ENCODE data around the gene ARPC4.

The ARPC4 gene

DNA sequence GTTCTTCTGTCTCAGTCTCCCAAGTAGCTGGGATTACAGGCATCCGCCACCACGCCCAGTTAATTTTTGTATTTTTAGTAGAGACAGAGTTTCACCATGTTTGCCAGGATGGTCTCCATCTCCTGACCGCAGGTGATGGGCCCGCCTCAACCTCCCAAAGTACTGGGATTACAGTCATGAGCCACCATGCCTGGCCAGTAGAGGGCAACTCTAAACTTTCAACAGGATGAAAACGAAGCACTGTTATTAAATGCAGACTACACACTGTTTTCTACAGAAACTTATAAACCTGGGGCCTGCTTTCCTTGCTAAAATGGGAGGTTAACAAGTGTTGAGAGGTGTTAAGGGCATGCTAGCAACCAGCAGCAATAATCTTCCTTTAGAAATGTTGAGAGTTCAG lies 7.6 kb downstream of the ARPC4 start:
- no peak overlapping the region for H3K9ac ChIP-seq (ENCODE audit: low read length)
- peaks cover 63% of the 10 kb centered on the region for H3K36me3 ChIP-seq (ENCODE audit: control insufficient read depth, low read depth, low read length)
- H3K4me3 ChIP-seq (ENCODE audit: low read length), result no peak overlapping the region
- no peak overlapping the region for H3K27ac ChIP-seq (ENCODE audit: low read length)
- no peaks in the 10 kb centered on the region for H3K9me3 ChIP-seq (ENCODE audit: control insufficient read depth, low read depth, low read length)
- no peaks in the 10 kb centered on the region for H3K4me1 ChIP-seq (ENCODE audit: control insufficient read depth, low read depth, low read length)
- no peaks in the 10 kb centered on the region for H3K27me3 ChIP-seq (ENCODE audit: control insufficient read depth, insufficient read depth, low read length)

DNA sequence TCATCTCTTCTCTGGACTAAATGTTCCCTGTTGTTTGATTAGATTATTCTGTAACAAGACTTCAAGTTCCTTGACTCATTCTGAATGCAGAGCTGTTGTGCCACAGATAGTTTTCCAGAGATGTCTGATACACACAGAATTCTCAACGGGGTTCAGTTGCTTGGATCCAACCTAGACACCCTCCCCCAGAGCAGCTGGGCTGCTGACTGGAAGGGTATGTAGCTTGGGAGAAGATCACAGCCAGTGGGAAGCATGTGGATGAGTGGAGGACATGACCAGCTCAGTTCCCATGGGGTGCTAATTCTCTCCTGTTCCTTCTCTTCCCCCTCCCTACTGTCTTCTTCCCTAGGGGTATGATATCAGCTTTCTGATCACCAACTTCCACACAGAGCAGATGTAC lies 10.6 kb downstream of the ARPC4 start:
- H3K36me3 ChIP-seq (ENCODE audit: control insufficient read depth, low read depth, low read length), result peaks cover 54% of the 10 kb centered on the region
- H3K4me3 ChIP-seq (ENCODE audit: low read length), result no peak overlapping the region
- H3K9ac ChIP-seq (ENCODE audit: low read length), result no peak overlapping the region
- H3K4me1 ChIP-seq (ENCODE audit: control insufficient read depth, low read depth, low read length), result no peaks in the 10 kb centered on the region
- H3K27me3 ChIP-seq (ENCODE audit: control insufficient read depth, insufficient read depth, low read length), result no peaks in the 10 kb centered on the region
- H3K27ac ChIP-seq (ENCODE audit: low read length), result no peak overlapping the region
- no peaks in the 10 kb centered on the region for H3K9me3 ChIP-seq (ENCODE audit: control insufficient read depth, low read depth, low read length)

DNA sequence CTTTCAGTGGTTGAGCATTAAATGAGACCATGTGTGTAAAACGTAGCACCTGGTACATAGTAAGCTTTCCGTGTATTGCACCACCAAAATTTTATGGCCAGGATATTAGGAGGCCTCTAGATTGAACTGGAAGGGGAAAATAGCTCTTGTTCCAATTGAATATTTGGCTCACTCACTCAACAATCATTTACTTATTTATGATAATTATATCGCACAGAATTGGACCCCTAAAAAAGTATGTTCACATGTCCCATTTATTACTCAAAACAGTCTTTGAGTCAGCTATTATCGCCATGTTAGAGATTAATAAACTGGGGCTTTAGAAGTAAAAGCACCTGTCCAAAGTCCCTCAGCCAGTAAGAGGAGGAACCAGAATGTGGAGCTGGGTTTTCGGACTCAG lies 12.1 kb downstream of the ARPC4 start:
- peaks cover 6% of the 10 kb centered on the region for H3K4me1 ChIP-seq (ENCODE audit: control insufficient read depth, low read depth, low read length)
- no peak overlapping the region for H3K27ac ChIP-seq (ENCODE audit: low read length)
- H3K27me3 ChIP-seq (ENCODE audit: control insufficient read depth, insufficient read depth, low read length), result no peaks in the 10 kb centered on the region
- H3K9ac ChIP-seq (ENCODE audit: low read length), result no peak overlapping the region
- peaks cover 41% of the 10 kb centered on the region for H3K36me3 ChIP-seq (ENCODE audit: control insufficient read depth, low read depth, low read length)
- no peak overlapping the region for H3K4me3 ChIP-seq (ENCODE audit: low read length)
- H3K9me3 ChIP-seq (ENCODE audit: control insufficient read depth, low read depth, low read length), result no peaks in the 10 kb centered on the region

DNA sequence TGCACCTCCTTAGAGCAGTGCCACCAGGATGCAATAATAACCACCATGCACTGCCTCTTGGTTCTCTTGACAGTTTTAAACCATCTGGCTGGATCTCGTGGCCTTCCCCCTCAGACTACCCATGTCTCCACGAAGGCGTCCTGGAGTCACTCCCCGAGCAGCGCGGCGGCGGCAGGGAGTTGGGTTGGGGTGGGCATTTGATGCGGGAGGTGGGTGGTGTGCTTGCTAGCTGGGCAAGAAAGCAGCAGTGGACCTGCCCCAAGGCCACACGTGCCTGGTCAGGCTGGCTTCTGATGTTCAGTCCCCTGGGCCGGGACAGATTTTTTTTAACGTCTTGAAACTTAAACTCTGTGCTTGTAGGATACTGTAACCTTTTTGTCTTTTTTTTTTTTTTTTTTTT lies 13.3 kb downstream of the ARPC4 start:
- H3K27me3 ChIP-seq (ENCODE audit: control insufficient read depth, insufficient read depth, low read length), result peaks cover 7% of the 10 kb centered on the region
- no peaks in the 10 kb centered on the region for H3K9me3 ChIP-seq (ENCODE audit: control insufficient read depth, low read depth, low read length)
- no peak overlapping the region for H3K27ac ChIP-seq (ENCODE audit: low read length)
- no peak overlapping the region for H3K4me3 ChIP-seq (ENCODE audit: low read length)
- peaks cover 36% of the 10 kb centered on the region for H3K36me3 ChIP-seq (ENCODE audit: control insufficient read depth, low read depth, low read length)
- H3K4me1 ChIP-seq (ENCODE audit: control insufficient read depth, low read depth, low read length), result peaks cover 9% of the 10 kb centered on the region
- H3K9ac ChIP-seq (ENCODE audit: low read length), result no peak overlapping the region

DNA sequence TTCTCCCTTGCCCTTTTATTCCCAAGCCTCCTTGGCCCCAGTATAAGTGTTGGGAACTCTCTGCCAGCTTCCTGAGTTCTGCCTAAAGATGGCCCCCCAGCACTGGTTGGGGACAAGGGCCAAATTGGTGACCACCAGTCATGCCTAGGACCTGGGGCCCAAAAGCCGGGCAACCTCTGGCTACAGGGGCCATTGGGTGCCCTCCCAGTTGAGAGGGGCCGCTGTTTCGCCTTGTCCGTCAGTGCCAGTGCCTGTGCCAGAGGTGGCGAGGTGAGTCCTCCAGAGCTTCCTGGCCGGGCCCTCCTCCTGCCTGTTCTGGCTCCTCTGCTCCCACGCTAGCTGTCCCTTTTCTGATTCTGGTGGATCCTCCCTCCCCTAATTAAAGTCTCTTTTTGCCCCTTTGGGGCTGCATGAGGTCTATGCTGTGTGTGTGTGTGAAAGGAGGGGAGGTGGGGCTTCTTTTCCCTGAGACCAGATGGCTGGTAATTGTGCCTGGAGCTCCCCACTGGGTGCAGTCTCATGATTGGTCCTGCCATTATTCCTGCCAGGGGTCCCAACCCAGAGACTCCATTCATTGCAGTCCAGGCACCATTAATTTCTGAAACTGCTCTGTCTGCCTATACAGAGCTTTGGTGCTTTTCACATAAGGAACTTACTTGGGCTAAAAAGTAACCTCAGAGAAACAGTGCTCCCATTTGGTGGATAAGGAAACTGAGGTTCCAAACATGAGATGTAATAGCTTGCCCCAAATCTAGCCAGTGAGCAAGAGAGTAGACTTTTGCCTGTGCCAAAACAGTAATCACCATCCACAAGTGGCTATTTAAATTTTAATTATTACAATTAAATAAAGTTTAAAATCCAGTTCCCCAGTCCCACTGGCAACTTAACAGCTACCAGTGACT lies 14.1 kb downstream of the ARPC4 start:
- H3K9ac ChIP-seq (ENCODE audit: low read length), result no peak overlapping the region
- H3K27ac ChIP-seq (ENCODE audit: low read length), result no peak overlapping the region
- peaks cover 30% of the 10 kb centered on the region for H3K36me3 ChIP-seq (ENCODE audit: control insufficient read depth, low read depth, low read length)

DNA sequence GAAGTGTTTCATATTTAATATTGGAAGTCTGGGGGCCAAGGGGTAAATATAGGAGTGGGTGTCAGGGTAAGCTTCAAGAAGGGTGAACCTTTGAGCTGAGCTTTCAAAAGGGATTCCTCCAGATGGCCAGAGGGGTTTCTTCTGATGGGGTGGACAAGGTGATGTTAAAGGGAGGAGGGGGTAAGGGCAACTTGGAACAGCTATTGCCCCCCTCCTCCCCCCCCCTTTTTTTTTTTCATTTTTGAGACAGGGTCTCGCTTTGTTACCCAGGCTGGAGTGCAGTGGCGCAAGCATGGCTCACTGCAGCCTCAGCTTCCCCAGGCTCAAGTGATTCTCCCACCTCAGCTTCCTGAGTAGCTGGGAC lies 15.1 kb downstream of the ARPC4 start:
- H3K27ac ChIP-seq (ENCODE audit: low read length), result no peak overlapping the region
- no peak overlapping the region for H3K9ac ChIP-seq (ENCODE audit: low read length)

More for the DNA sequence above, 14.1 kb downstream of the ARPC4 start:
- Histone ChIP-seq H3K4me3 (ENCODE audit: low read length) (no peak overlapping the region), H3K27me3 (ENCODE audit: control insufficient read depth, insufficient read depth, low read length) (peaks cover 13% of the 10 kb centered on the region), H3K9me3 (ENCODE audit: control insufficient read depth, low read depth, low read length) (no peaks in the 10 kb centered on the region), H3K4me1 (ENCODE audit: control insufficient read depth, low read depth, low read length) (peaks cover 9% of the 10 kb centered on the region)

DNA sequence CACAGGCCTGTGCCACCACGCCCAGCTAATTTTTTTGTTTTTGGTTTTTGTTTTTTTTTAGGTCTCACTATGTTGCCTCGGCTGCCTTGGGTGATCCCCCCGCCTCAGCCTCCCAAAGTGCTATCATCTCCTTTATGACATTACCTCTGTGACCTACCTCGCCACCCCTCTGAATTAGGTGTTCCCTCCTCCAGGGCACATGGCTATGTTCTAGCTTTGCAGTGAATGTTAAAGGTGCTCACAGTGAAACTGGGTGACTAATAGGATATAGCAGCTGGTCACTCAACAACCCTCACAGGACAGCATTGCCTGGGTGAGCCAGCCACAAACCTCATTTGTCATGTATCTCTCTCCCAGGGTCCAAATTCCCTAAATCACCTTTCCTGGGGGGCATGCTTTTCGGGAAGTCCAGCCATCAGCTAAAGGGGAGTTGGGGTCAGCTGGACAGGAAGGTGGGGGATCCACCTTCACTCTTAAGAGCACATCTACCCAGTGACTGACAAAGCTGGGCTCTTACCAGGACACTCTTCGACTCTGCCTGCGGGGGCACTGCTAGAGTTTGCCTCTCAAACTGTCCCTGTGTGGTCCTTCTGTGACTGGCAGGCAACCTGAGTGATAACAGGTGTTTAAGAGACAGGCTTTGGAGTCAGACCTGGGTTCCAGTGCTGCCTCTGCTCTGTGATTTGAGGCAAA lies 15.6 kb downstream of the ARPC4 start:
- H3K9me3 ChIP-seq (ENCODE audit: control insufficient read depth, low read depth, low read length), result no peaks in the 10 kb centered on the region
- peaks cover 13% of the 10 kb centered on the region for H3K27me3 ChIP-seq (ENCODE audit: control insufficient read depth, insufficient read depth, low read length)
- peaks cover 9% of the 10 kb centered on the region for H3K4me1 ChIP-seq (ENCODE audit: control insufficient read depth, low read depth, low read length)
- H3K27ac ChIP-seq (ENCODE audit: low read length), result no peak overlapping the region
- peaks cover 26% of the 10 kb centered on the region for H3K36me3 ChIP-seq (ENCODE audit: control insufficient read depth, low read depth, low read length)
- H3K9ac ChIP-seq (ENCODE audit: low read length), result no peak overlapping the region
- H3K4me3 ChIP-seq (ENCODE audit: low read length), result no peak overlapping the region

More for the DNA sequence above, 15.1 kb downstream of the ARPC4 start:
- no peaks in the 10 kb centered on the region for H3K9me3 ChIP-seq (ENCODE audit: control insufficient read depth, low read depth, low read length)
- peaks cover 30% of the 10 kb centered on the region for H3K36me3 ChIP-seq (ENCODE audit: control insufficient read depth, low read depth, low read length)
- no peak overlapping the region for H3K4me3 ChIP-seq (ENCODE audit: low read length)
- peaks cover 9% of the 10 kb centered on the region for H3K4me1 ChIP-seq (ENCODE audit: control insufficient read depth, low read depth, low read length)
- peaks cover 13% of the 10 kb centered on the region for H3K27me3 ChIP-seq (ENCODE audit: control insufficient read depth, insufficient read depth, low read length)

DNA sequence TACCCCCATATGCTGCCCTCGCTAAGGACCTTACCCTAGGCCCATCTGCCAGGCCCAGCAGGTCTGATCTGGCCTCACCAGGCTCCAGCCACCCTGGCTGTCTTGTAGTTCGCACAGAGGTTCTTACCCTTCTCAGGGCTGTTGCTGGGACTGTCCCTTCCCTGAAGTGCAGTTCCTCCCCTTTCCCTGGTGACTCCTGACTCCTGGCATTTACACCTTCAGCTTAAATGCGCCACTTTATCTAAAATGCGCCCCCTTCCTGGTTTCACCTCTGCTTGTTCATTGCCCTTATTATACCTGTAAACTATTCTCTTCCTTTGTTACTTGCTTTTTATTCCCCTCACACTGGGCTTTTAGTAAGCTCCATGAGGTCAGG lies 16.3 kb downstream of the ARPC4 start:
- Histone ChIP-seq H3K27me3 (ENCODE audit: control insufficient read depth, insufficient read depth, low read length) (peaks cover 13% of the 10 kb centered on the region), H3K9ac (ENCODE audit: low read length) (peak overlapping the region; percentile 36), H3K9me3 (ENCODE audit: control insufficient read depth, low read depth, low read length) (no peaks in the 10 kb centered on the region), H3K36me3 (ENCODE audit: control insufficient read depth, low read depth, low read length) (peaks cover 19% of the 10 kb centered on the region), H3K4me1 (ENCODE audit: control insufficient read depth, low read depth, low read length) (peaks cover 9% of the 10 kb centered on the region), H3K4me3 (ENCODE audit: low read length) (peak overlapping the region; percentile 71), H3K27ac (ENCODE audit: low read length) (no peak overlapping the region)

DNA sequence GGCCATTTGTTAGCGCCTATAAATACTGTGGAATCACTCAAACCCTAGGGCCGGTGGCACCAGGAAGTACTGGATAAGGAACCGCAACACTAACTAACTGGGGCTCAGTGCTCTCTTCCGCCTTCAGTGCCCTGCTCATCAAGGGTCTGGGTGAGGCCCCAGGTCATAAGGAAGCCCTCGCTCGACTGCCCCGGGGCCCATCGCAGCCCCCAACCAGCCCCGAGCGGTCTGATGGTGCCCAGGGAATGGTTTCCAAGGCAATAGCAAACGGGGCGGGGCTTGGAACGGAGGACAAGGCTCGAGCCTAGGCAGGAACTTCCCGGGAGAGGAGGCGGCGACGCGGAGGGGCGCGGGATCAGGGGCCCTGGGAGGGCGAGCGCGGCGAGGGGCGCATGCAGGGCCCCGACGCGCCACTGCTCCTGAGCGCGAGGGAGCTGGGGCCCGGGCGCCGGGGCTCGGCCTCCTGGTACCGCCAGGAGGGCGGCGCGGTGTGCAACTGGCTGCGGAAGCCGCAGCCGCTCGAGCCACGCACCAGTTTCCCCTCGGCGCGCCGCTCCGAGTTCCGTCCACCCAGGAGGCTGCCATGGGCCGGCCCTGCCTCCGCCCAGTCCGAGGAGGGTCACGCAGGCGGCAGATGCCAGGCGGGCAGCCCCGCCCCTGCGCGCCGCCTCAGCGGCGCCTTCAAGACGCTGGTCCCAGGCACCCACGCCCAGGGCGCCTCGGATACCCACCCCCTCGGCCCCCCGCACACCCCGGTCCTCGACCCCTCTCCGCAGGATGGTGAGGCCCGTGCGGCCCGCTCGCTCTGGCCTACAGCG lies 16.9 kb downstream of the ARPC4 start, which contains the start of gene TTLL3:
Gene TTLL3 (plus strand): TSS at position 648 of the 818 bp plus-strand sequence. CDS start 400 bp downstream, outside the sequence.
- Histone ChIP-seq H3K4me3 (ENCODE audit: low read length) (peak within 1 kb of the TSS; percentile 71), H3K4me1 (ENCODE audit: control insufficient read depth, low read depth, low read length) (peaks cover 9% of the 10 kb centered on the region), H3K36me3 (ENCODE audit: control insufficient read depth, low read depth, low read length) (peaks cover 13% of the 10 kb centered on the region), H3K9ac (ENCODE audit: low read length) (peak within 1 kb of the TSS; percentile 36), H3K27ac (ENCODE audit: low read length) (no peak within 1 kb of the TSS), H3K9me3 (ENCODE audit: control insufficient read depth, low read depth, low read length) (no peaks in the 10 kb centered on the region), H3K27me3 (ENCODE audit: control insufficient read depth, insufficient read depth, low read length) (peaks cover 13% of the 10 kb centered on the region)

DNA sequence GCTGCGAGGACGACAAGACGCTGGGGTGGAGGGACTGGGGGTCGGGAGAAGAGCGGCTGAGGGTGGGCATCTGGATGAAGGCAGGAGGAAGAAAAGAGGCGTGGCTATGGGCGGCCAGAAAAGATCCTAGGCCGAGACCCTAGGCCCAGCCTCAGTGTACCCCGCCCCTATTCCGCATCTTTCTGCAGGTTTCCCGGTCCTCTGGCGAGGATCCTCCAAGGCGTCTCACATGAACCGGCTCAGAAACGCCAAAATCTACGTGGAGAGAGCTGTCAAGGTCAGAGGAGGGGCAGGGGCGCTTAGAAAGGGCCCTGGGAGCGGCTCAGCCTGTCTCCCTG lies 17.5 kb downstream of the ARPC4 start:
- no peak overlapping the region for H3K27ac ChIP-seq (ENCODE audit: low read length)
- H3K9ac ChIP-seq (ENCODE audit: low read length), result peak overlapping the region; percentile 36
- no peaks in the 10 kb centered on the region for H3K9me3 ChIP-seq (ENCODE audit: control insufficient read depth, low read depth, low read length)
- H3K4me3 ChIP-seq (ENCODE audit: low read length), result peak overlapping the region; percentile 71
- peaks cover 9% of the 10 kb centered on the region for H3K4me1 ChIP-seq (ENCODE audit: control insufficient read depth, low read depth, low read length)
- peaks cover 7% of the 10 kb centered on the region for H3K36me3 ChIP-seq (ENCODE audit: control insufficient read depth, low read depth, low read length)
- peaks cover 13% of the 10 kb centered on the region for H3K27me3 ChIP-seq (ENCODE audit: control insufficient read depth, insufficient read depth, low read length)

DNA sequence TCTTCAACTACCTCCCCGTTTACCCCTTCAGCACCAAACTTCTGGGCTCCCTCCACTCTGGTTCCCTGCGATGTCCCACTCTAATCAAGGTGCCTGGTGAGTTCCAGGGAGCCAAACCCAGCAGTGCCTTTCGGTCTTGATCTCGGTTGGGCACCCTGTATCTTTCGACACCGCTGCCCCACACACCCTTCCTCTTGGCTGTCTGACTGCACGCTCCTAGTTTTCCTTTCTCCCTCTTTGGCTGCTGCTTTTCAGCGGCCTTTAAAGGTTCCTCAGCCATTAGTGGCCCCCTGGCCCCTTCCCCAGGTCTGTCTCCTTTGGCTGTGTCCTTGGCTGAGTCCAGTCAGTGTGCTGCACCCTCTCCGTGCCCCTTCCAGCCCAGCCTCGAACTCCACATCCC lies 18.0 kb downstream of the ARPC4 start:
- Histone ChIP-seq H3K4me3 (ENCODE audit: low read length) (peak overlapping the region; percentile 71), H3K27ac (ENCODE audit: low read length) (no peak overlapping the region), H3K9me3 (ENCODE audit: control insufficient read depth, low read depth, low read length) (no peaks in the 10 kb centered on the region), H3K9ac (ENCODE audit: low read length) (no peak overlapping the region), H3K27me3 (ENCODE audit: control insufficient read depth, insufficient read depth, low read length) (peaks cover 13% of the 10 kb centered on the region), H3K4me1 (ENCODE audit: control insufficient read depth, low read depth, low read length) (peaks cover 9% of the 10 kb centered on the region), H3K36me3 (ENCODE audit: control insufficient read depth, low read depth, low read length) (peaks cover 2% of the 10 kb centered on the region)

Measured in iPS-18a (cell line).